Measurements from ENCODE around the gene MLIP. TPM values are rescaled to one million over a fixed set of nuclear protein-coding genes. Genes with fewer than 3 reads are reported as not detected.

The MLIP gene
- total RNA-seq, 1 donor from 2014 or later, result not detected

GRCh38 chr6:54109586-54109985, 1.7 kb upstream of the MLIP start:
- H3K9me3 Mint-ChIP-seq (ENCODE audit: unreplicated experiment), result peaks cover 10% of the 10 kb centered on the region
- H3K4me3 Mint-ChIP-seq (ENCODE audit: unreplicated experiment), result no peak overlapping the region
- H3K27ac Mint-ChIP-seq (ENCODE audit: unreplicated experiment), result no peak overlapping the region

GRCh38 chr6:54112151-54112650, 958 bp downstream of the MLIP start:
- Mint-ChIP-seq H3K4me1 (ENCODE audit: unreplicated experiment) (peaks cover 28% of the 10 kb centered on the region), H3K36me3 (ENCODE audit: unreplicated experiment) (no peaks in the 10 kb centered on the region), H3K27me3 (ENCODE audit: unreplicated experiment) (no peaks in the 10 kb centered on the region), H3K4me3 (ENCODE audit: unreplicated experiment) (no peak overlapping the region), H3K27ac (ENCODE audit: unreplicated experiment) (peak overlapping the region; percentile 5), H3K9me3 (ENCODE audit: unreplicated experiment) (peaks cover 5% of the 10 kb centered on the region)
- no peak for TF ChIP-seq CTCF (IDR thresholded peaks at IDR 0.05)
- DNase-seq (ENCODE audit: extremely low spot score, unreplicated experiment), result no peak

More at GRCh38 chr6:54109586-54109985, 1.7 kb upstream of the MLIP start:
- peaks cover 2% of the 10 kb centered on the region for H3K36me3 Mint-ChIP-seq (ENCODE audit: unreplicated experiment)
- no peak for TF ChIP-seq CTCF (IDR thresholded peaks at IDR 0.05)
- no peak for DNase-seq (ENCODE audit: extremely low spot score, unreplicated experiment)
- no peaks in the 10 kb centered on the region for H3K27me3 Mint-ChIP-seq (ENCODE audit: unreplicated experiment)
- peaks cover 29% of the 10 kb centered on the region for H3K4me1 Mint-ChIP-seq (ENCODE audit: unreplicated experiment)

GRCh38 chr6:54114991-54115390, 3.7 kb downstream of the MLIP start:
- Mint-ChIP-seq H3K36me3 (ENCODE audit: unreplicated experiment) (no peaks in the 10 kb centered on the region), H3K9me3 (ENCODE audit: unreplicated experiment) (peaks cover 5% of the 10 kb centered on the region), H3K4me1 (ENCODE audit: unreplicated experiment) (peaks cover 13% of the 10 kb centered on the region), H3K27ac (ENCODE audit: unreplicated experiment) (no peak overlapping the region), H3K4me3 (ENCODE audit: unreplicated experiment) (no peak overlapping the region), H3K27me3 (ENCODE audit: unreplicated experiment) (no peaks in the 10 kb centered on the region)
- no peak for DNase-seq (ENCODE audit: extremely low spot score, unreplicated experiment)
- no peak for TF ChIP-seq CTCF (IDR thresholded peaks at IDR 0.05)

GRCh38 chr6:54115966-54116365, 4.7 kb downstream of the MLIP start:
- Mint-ChIP-seq H3K36me3 (ENCODE audit: unreplicated experiment) (no peaks in the 10 kb centered on the region), H3K27ac (ENCODE audit: unreplicated experiment) (no peak overlapping the region)

GRCh38 chr6:54118117-54118516, 6.9 kb downstream of the MLIP start:
- Mint-ChIP-seq H3K4me1 (ENCODE audit: unreplicated experiment) (no peaks in the 10 kb centered on the region), H3K27ac (ENCODE audit: unreplicated experiment) (no peak overlapping the region)
- TF ChIP-seq CTCF (IDR thresholded peaks at IDR 0.05), result no peak

More at GRCh38 chr6:54115966-54116365, 4.7 kb downstream of the MLIP start:
- no peaks in the 10 kb centered on the region for H3K27me3 Mint-ChIP-seq (ENCODE audit: unreplicated experiment)
- H3K4me3 Mint-ChIP-seq (ENCODE audit: unreplicated experiment), result no peak overlapping the region
- no peak for DNase-seq (ENCODE audit: extremely low spot score, unreplicated experiment)
- TF ChIP-seq CTCF (IDR thresholded peaks at IDR 0.05), result no peak
- H3K4me1 Mint-ChIP-seq (ENCODE audit: unreplicated experiment), result peaks cover 13% of the 10 kb centered on the region
- peaks cover 5% of the 10 kb centered on the region for H3K9me3 Mint-ChIP-seq (ENCODE audit: unreplicated experiment)

More at GRCh38 chr6:54118117-54118516, 6.9 kb downstream of the MLIP start:
- Mint-ChIP-seq H3K27me3 (ENCODE audit: unreplicated experiment) (no peaks in the 10 kb centered on the region), H3K36me3 (ENCODE audit: unreplicated experiment) (no peaks in the 10 kb centered on the region), H3K4me3 (ENCODE audit: unreplicated experiment) (no peak overlapping the region), H3K9me3 (ENCODE audit: unreplicated experiment) (peaks cover 5% of the 10 kb centered on the region)
- no peak for DNase-seq (ENCODE audit: extremely low spot score, unreplicated experiment)
